ENCODE measurements around the gene LAMB2. TPM values are rescaled to one million over a fixed set of nuclear protein-coding genes. Genes with fewer than 3 reads are reported as not detected.

The LAMB2 gene
- total RNA-seq, 1 donor from 2014 or later, result 632 TPM

DNA sequence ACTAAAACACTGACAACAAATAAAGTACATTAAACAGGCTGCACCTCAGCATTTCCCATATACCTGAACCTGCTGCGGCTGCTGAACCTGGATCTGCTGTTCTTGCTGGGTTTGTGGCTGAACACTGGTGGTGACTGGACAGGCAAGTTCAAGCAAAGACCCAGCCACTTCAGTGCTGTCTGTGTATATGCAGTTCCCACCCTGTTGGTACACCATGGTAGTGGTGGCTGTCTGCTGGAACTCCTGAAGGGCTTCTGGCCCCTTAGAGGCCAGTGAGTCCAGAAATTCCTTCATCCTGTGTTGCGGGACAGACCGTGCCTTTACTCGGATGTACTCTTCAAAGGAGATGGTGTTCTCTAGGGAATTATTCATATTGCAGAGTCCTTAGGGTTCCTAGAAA lies 56.2 kb downstream of the LAMB2 start:
- no peak for DNase-seq (ENCODE audit: low read depth)

DNA sequence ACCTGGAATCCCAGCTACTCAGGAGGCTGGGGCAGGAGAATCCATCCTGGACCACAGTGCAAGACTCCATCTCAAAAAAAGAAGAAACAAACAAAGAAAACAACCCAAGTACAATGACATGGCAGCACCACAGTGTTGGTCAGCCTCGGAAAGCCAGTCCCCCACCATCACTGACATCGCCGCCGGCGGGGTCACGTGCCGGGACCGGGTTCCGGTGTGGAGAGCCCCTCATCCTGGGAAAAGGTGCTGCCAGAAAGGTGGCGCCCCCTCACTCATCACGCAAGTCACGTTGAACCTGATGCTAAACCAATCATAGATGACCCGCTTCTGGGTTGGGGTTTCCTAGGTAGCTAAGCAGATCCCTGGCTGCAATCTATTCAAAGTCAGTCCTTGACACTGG lies 56.7 kb downstream of the LAMB2 start:
- DNase-seq (ENCODE audit: low read depth), result no peak

Small RNA genes lying within 50 kb of the gene (microRNA-seq; reads per million reads assigned to microRNA genes)
- not detected for gene MIR6890

Other genes starting within 250 kb of the LAMB2 start
- gene SLC25A20, start 234.2 kb downstream of the LAMB2 start, total RNA-seq, result 23.7 and 37.9 TPM in 2 replicates
- gene ARIH2, start 214.2 kb downstream of the LAMB2 start, total RNA-seq, result 87.2 and 88.5 TPM in 2 replicates
- gene P4HTM, start 142.8 kb downstream of the LAMB2 start, total RNA-seq, result 32.8 and 35.9 TPM in 2 replicates
- 86.8 and 95.5 TPM in 2 replicates for gene WDR6, start 125.7 kb downstream of the LAMB2 start, total RNA-seq
- 35.8 and 42.8 TPM in 2 replicates for gene DALRD3, start 114.5 kb downstream of the LAMB2 start, total RNA-seq
- gene NDUFAF3, start 110.9 kb downstream of the LAMB2 start, total RNA-seq, result 136 and 185 TPM in 2 replicates
- 242 and 275 TPM in 2 replicates for gene IMPDH2, start 103.7 kb downstream of the LAMB2 start, total RNA-seq
- 57.4 and 73.0 TPM in 2 replicates for gene QRICH1, start 39.0 kb downstream of the LAMB2 start, total RNA-seq
- 131 and 190 TPM in 2 replicates for gene QARS1, start 28.3 kb downstream of the LAMB2 start, total RNA-seq
- gene USP19, start 12.2 kb downstream of the LAMB2 start, total RNA-seq, result 66.1 and 74.5 TPM in 2 replicates
- gene CCDC71, start 33.3 kb upstream of the LAMB2 start, total RNA-seq, result 34.3 and 35.0 TPM in 2 replicates
- 28.7 and 45.0 TPM in 2 replicates for gene KLHDC8B, start 38.5 kb upstream of the LAMB2 start, total RNA-seq
- gene C3orf62, start 144.2 kb upstream of the LAMB2 start, total RNA-seq, result 1.4 and 1.6 TPM in 2 replicates
- 9.9 and 11.8 TPM in 2 replicates for gene USP4, start 207.0 kb upstream of the LAMB2 start, total RNA-seq
- gene GPX1, start 225.3 kb upstream of the LAMB2 start, total RNA-seq, result 109 and 116 TPM in 2 replicates